Measurements from ENCODE around the gene TLCD3B. TPM values are rescaled to one million over a fixed set of nuclear protein-coding genes. Genes with fewer than 3 reads are reported as not detected.

The TLCD3B gene
- total and polyA plus RNA-seq, 9 of the 15 experiments (the other 6 are each of a cell fraction or from before 2014, with no cell fraction given) = 0.10 to 0.52 (median 0.23) TPM; not detected in 4

- H3K9me1 ChIP-seq (ENCODE audit: control insufficient read depth, insufficient read depth, low read length) = no peaks in the 10 kb centered on the region
- intact Hi-C loops (cut with micrococcal nuclease) (loop anchor here (5.0 kb wide), 1 partner anchor 145 kb away; the partner anchor contains the start of gene CDIPT), in situ Hi-C loops (cut with MboI) (no loop called here)
- H3K27ac ChIP-seq (ENCODE audit: extremely low read depth, low read depth, low read length) = no peak overlapping the region
- ChIA-PET POLR2A (interaction anchor here (0.6 to 0.9 kb wide), 3 partner anchors 64 to 305 kb away, joined by 3 to 4 read pairs (median 3); no protein-coding TSS in a partner anchor), CTCF (ENCODE audit: low intra/inter-chr PET ratio) (no interaction called here)
- H3K9ac ChIP-seq (ENCODE audit: insufficient read depth in 1 of 2, low read depth in 2 of 2, low read length in 2 of 2) = no peak overlapping the region
- no peaks in the 10 kb centered on the region for H3K9me3 ChIP-seq (replicated peaks; ENCODE audit: control insufficient read depth, insufficient read depth, low read depth, low read length)
- H3K27me3 ChIP-seq (ENCODE audit: control insufficient read depth in 2 of 2, insufficient read depth in 2 of 2, low read length in 2 of 2) = peaks cover 0 to 9% of the 10 kb centered on the region in 2 experiments; a peak in 3 of 5 replicates
- H3K79me2 ChIP-seq (ENCODE audit: control insufficient read depth, insufficient read depth, low read length) = no peaks in the 10 kb centered on the region
- FAIRE-seq (no peak), ATAC-seq (no peak), DNase-seq (ENCODE audit: extremely low read depth in 1 of 4, low spot score in 3 of 4) (no peak)
- H3K4me3 ChIP-seq = no peak overlapping the region
- peaks cover 5% of the 10 kb centered on the region; the same call in 1 of the 2 replicates for H4K20me1 ChIP-seq (replicated peaks; ENCODE audit: control insufficient read depth, insufficient read depth, low read length)
- peaks cover 9% of the 10 kb centered on the region; the same call in 1 of the 3 replicates for H3K36me3 ChIP-seq (ENCODE audit: control insufficient read depth, insufficient read depth, low read length)
- 38% methylated on average over 11 of the region's 11 CpGs for WGBS (ENCODE audit: insufficient coverage, low coverage, missing lambda C conversion rate)
- peaks cover 0 to 77% of the 10 kb centered on the region in 2 experiments; a peak in 2 of 5 replicates for H3K4me1 ChIP-seq (replicated peaks in 1 of 2; ENCODE audit: control insufficient read depth in 2 of 2, insufficient read depth in 2 of 2, low read length in 2 of 2)
- H3K4me2 ChIP-seq (ENCODE audit: insufficient read depth, low read length) = no peak overlapping the region
- no TSS peak for BruUV-seq (replicated peaks)
- TF ChIP-seq SIRT6 (IDR thresholded peaks at IDR 0.05; ENCODE audit: low read depth, low read length) (no peak), POLR2G (IDR thresholded peaks at IDR 0.05; ENCODE audit: low read depth, low read length) (peak; percentile 32; the same call in 1 of the 2 replicates), ZNF512 (tag; IDR thresholded peaks at IDR 0.05) (no peak)
- TF ChIP-seq, protein P1, sequence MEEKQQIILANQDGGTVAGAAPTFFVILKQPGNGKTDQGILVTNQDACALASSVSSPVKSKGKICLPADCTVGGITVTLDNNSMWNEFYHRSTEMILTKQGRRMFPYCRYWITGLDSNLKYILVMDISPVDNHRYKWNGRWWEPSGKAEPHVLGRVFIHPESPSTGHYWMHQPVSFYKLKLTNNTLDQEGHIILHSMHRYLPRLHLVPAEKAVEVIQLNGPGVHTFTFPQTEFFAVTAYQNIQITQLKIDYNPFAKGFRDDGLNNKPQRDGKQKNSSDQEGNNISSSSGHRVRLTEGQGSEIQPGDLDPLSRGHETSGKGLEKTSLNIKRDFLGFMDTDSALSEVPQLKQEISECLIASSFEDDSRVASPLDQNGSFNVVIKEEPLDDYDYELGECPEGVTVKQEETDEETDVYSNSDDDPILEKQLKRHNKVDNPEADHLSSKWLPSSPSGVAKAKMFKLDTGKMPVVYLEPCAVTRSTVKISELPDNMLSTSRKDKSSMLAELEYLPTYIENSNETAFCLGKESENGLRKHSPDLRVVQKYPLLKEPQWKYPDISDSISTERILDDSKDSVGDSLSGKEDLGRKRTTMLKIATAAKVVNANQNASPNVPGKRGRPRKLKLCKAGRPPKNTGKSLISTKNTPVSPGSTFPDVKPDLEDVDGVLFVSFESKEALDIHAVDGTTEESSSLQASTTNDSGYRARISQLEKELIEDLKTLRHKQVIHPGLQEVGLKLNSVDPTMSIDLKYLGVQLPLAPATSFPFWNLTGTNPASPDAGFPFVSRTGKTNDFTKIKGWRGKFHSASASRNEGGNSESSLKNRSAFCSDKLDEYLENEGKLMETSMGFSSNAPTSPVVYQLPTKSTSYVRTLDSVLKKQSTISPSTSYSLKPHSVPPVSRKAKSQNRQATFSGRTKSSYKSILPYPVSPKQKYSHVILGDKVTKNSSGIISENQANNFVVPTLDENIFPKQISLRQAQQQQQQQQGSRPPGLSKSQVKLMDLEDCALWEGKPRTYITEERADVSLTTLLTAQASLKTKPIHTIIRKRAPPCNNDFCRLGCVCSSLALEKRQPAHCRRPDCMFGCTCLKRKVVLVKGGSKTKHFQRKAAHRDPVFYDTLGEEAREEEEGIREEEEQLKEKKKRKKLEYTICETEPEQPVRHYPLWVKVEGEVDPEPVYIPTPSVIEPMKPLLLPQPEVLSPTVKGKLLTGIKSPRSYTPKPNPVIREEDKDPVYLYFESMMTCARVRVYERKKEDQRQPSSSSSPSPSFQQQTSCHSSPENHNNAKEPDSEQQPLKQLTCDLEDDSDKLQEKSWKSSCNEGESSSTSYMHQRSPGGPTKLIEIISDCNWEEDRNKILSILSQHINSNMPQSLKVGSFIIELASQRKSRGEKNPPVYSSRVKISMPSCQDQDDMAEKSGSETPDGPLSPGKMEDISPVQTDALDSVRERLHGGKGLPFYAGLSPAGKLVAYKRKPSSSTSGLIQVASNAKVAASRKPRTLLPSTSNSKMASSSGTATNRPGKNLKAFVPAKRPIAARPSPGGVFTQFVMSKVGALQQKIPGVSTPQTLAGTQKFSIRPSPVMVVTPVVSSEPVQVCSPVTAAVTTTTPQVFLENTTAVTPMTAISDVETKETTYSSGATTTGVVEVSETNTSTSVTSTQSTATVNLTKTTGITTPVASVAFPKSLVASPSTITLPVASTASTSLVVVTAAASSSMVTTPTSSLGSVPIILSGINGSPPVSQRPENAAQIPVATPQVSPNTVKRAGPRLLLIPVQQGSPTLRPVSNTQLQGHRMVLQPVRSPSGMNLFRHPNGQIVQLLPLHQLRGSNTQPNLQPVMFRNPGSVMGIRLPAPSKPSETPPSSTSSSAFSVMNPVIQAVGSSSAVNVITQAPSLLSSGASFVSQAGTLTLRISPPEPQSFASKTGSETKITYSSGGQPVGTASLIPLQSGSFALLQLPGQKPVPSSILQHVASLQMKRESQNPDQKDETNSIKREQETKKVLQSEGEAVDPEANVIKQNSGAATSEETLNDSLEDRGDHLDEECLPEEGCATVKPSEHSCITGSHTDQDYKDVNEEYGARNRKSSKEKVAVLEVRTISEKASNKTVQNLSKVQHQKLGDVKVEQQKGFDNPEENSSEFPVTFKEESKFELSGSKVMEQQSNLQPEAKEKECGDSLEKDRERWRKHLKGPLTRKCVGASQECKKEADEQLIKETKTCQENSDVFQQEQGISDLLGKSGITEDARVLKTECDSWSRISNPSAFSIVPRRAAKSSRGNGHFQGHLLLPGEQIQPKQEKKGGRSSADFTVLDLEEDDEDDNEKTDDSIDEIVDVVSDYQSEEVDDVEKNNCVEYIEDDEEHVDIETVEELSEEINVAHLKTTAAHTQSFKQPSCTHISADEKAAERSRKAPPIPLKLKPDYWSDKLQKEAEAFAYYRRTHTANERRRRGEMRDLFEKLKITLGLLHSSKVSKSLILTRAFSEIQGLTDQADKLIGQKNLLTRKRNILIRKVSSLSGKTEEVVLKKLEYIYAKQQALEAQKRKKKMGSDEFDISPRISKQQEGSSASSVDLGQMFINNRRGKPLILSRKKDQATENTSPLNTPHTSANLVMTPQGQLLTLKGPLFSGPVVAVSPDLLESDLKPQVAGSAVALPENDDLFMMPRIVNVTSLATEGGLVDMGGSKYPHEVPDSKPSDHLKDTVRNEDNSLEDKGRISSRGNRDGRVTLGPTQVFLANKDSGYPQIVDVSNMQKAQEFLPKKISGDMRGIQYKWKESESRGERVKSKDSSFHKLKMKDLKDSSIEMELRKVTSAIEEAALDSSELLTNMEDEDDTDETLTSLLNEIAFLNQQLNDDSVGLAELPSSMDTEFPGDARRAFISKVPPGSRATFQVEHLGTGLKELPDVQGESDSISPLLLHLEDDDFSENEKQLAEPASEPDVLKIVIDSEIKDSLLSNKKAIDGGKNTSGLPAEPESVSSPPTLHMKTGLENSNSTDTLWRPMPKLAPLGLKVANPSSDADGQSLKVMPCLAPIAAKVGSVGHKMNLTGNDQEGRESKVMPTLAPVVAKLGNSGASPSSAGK (IDR thresholded peaks at IDR 0.05) = no peak
- no peak overlapping the region for H2AFZ ChIP-seq (ENCODE audit: low read depth, low read length)
These were observed 23.6 kb downstream of the TLCD3B start for GRCh38 chr16:30007378-30007895.

All from K562 (cell line).